ENCODE results near the gene GRIN2A. TPM values are rescaled to one million over a fixed set of nuclear protein-coding genes. Genes with fewer than 3 reads are reported as not detected.

Gene GRIN2A
- total RNA-seq, 1 donor from 2014 or later = 4.1 TPM

GRCh38 chr16:10107081-10107480 lies 75.1 kb downstream of the GRIN2A start:
- intact Hi-C loops (cut with DNase I) = no loop called here
- DNase-seq (no peak), ATAC-seq (ENCODE audit: poor library complexity) (no peak)

DNA sequence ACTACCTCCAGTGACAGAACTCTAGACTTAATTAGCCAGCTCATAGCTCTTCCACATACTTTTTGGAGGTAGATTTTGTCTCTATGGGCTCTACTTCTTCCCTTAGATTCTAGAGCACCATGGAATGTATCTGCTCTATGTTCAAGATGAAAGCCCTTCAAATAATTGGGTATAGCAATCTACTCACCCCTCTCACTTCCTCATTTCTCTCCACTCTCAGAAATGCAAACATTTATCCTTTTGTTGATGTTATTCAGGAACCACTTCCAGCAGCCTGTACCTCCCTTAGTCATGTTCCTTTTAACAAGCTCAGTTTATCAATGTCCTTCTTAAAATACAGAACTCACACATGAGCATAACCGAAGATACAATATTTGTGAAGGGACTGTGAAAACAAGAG lies 78.5 kb downstream of the GRIN2A start:
- DNase-seq = no peak
- no peak for ATAC-seq (ENCODE audit: poor library complexity)
- intact Hi-C loops (cut with DNase I) = no loop called here

- no peak for ATAC-seq (ENCODE audit: poor library complexity)
- intact Hi-C loops (cut with DNase I) = no loop called here
- DNase-seq = no peak
These were observed 79.1 kb downstream of the GRIN2A start for GRCh38 chr16:10103118-10103517.

GRCh38 chr16:10100829-10101228 lies 81.4 kb downstream of the GRIN2A start:
- intact Hi-C loops (cut with DNase I) = no loop called here
- DNase-seq (no peak), ATAC-seq (ENCODE audit: poor library complexity) (no peak)

DNA sequence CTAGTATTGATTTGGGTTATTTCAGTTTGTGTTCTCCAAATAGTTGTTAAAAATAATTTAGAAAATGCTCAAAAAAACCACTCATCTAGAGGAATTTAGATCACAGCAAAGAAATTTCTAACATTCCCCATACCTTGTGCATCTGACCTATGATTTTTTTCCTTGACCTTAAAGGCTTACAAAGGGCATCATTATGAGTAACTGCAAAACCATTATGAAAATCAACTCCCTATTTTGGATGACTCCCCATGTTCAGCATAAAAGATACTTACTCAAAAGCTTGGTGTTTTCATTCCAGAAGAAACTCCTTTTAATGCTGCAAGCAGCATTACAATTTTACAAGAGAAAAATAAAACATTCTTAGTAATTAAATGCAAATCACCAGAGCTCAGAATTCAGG lies 83.2 kb downstream of the GRIN2A start:
- no peak for DNase-seq
- intact Hi-C loops (cut with DNase I) = no loop called here
- no peak for ATAC-seq (ENCODE audit: poor library complexity)

- intact Hi-C loops (cut with DNase I) = no loop called here
- DNase-seq (no peak), ATAC-seq (ENCODE audit: poor library complexity) (no peak)
These were observed 85.0 kb downstream of the GRIN2A start for GRCh38 chr16:10097271-10097670.

DNA sequence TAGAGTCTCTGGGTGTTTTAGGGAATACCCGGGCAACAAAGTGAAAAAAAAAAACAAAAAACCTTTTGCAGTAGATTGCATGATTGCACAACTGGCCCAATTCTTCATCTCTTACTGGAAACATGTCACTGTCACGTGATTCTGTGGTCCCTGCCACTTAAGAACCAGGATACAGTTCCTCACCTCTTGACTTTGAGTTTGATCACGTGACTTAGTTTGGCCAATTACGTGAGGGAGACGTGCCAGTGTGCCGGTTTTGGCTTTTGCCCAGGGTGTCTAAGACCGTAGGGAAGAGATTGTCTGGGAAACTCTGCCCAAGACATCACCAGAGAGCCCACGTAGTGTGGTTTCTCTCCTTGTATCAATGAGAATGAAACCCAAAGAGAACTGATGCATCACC lies 88.7 kb downstream of the GRIN2A start:
- ATAC-seq (ENCODE audit: poor library complexity) (no peak), DNase-seq (no peak)
- intact Hi-C loops (cut with DNase I) = no loop called here

GRCh38 chr16:10090816-10091215 lies 91.4 kb downstream of the GRIN2A start:
- DNase-seq (no peak), ATAC-seq (ENCODE audit: poor library complexity) (no peak)
- intact Hi-C loops (cut with DNase I) = no loop called here

DNA sequence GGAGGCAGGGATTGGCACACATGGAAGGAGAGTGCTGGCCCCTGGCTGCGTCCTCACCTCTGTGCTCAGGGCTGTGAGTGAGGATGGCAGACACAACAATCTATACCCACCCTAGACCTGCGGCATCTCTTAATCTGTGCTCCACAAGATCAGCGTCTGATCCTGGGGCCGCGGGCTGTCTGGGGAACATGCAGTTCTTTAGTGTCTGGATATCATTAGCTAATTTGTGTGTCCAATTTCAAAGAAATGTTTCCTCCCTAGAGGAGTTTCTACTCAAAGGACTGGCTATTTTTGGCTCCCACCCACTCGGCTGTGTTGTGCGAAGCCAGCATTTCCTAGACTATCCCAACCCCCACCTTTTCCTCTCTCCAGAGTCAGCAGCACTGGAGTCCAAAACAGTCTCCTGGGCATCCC lies 93.8 kb downstream of the GRIN2A start:
- ATAC-seq (ENCODE audit: poor library complexity) = peak; percentile 41
- intact Hi-C loops (cut with DNase I) = no loop called here
- DNase-seq = no peak

DNA sequence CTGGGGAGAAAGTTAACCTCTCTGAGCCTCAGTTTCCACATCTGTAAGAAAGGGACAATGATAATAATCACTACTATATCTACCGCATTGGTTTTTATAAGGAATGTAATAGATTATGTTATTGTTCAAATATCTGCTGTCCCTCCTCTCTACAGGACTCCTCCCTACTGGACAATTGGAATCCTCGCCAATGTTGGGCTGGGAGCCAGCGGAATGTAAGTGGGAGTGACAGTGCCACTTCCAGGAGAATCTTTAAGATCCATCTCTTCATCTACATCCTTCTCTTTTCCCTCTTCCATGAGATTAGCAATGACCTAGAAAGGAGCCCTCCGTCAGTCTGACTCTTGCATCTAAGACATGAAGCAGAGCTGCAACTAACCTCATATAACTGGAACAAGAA lies 95.1 kb downstream of the GRIN2A start:
- intact Hi-C loops (cut with DNase I) = no loop called here
- DNase-seq = no peak
- ATAC-seq (ENCODE audit: poor library complexity) = no peak

GRCh38 chr16:10086620-10087019 lies 95.6 kb downstream of the GRIN2A start:
- no peak for DNase-seq
- ATAC-seq (ENCODE audit: poor library complexity) = peak; percentile 91
- intact Hi-C loops (cut with DNase I) = no loop called here

GRCh38 chr16:10085078-10085798 lies 97.0 kb downstream of the GRIN2A start:
- intact Hi-C loops (cut with DNase I) = no loop called here
- ATAC-seq (ENCODE audit: poor library complexity) = no peak

DNA sequence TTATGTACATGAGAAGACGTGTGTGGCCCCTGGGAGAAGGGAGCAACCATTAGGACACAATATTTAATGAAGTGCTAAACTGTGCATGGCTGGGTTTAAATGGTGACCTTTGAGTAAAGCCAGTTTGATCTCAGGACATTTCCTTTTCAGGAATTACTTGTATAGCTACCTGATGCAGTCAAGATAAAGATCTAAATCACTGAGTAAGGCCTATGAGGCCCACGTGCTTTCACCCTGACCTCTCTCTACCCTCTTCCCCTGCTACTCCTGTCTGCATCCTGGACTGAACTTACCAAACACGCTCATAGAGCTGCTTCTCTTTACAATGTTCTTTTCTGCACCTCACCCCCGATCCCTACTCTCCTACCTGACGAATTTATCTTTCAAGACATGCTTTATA lies 98.9 kb downstream of the GRIN2A start:
- intact Hi-C loops (cut with DNase I) = no loop called here

More at GRCh38 chr16:10085078-10085798, 97.0 kb downstream of the GRIN2A start:
- DNase-seq = no peak

DNA sequence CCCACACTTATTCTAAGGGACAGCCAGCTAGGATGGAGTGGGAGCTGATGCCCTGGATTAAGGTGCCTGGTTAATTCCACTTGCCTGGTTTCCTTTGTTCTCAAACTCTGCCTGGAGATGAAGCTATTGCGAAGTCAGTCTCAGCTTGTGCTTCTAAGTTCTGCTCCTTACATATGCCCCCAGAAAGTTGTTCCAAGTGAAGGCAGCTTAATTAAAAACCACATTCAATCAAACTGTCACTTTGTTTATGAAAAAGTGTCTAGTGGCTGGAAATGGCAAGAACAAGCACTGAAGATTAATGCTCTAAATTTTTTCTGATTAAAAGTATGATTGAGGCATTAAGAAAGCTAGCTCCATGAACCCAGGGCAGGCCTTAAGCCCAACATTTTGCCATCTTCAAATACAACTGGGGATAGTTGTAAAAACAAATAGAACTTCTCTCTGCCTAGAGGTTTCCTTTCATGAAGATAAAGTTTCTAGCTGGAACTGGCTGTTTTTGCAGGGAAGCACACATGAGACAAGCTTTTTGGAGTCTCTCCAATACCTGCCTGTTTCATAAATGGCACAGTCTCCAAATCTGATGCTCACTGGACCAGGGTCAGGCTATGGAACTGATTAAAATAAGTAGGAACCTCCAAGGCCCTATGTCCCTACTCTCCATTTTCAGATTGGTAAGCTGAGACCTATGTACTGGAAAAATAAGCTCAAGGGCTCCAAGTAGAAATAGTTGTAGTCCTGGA lies 100.9 kb downstream of the GRIN2A start:
- intact Hi-C loops (cut with DNase I) = no loop called here
- ATAC-seq (ENCODE audit: poor library complexity) (no peak), DNase-seq (no peak)

More for the DNA sequence above, 98.9 kb downstream of the GRIN2A start:
- no peak for ATAC-seq (ENCODE audit: poor library complexity)
- no peak for DNase-seq

DNA sequence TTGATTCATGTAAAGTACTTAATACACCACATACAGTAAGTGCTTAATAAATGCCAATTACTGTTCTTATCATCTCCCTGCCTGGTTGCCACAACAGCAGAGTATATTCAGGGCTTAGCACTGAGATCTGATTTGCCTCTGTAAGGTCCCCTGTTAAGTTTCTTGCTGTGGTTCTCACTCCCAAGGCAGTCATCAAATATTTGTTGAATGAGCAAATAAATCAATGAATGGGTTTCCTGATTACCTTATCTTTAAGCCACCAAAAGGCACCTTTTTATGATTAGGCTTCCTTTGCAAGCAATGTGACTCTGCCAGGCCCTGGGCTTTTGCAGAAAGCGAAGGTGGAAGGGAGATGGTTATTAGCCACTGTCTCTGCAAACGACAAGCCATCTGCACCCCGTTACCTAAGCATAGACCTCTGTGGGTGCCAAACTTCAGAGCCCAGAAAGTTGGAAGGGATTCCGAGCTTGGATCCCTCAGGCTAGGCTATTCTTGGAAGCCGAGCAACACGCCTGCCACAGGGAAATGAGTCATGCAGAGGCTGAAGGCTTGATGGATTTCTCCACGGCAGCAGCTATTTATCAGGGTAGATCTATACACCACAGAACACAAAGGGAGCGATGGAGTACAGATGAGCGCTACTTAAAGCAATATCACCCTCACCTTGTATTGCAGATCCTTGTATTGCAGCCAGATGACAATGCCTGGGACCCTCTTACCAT lies 102.0 kb downstream of the GRIN2A start:
- DNase-seq (peak; percentile 64), ATAC-seq (ENCODE audit: poor library complexity) (peak; percentile 90)
- intact Hi-C loops (cut with DNase I) = no loop called here

- intact Hi-C loops (cut with DNase I) = no loop called here
These were observed 103.7 kb downstream of the GRIN2A start for GRCh38 chr16:10078541-10078949.

GRCh38 chr16:10077861-10078260 lies 104.4 kb downstream of the GRIN2A start:
- no peak for DNase-seq
- no peak for ATAC-seq (ENCODE audit: poor library complexity)
- intact Hi-C loops (cut with DNase I) = no loop called here

More at GRCh38 chr16:10078541-10078949, 103.7 kb downstream of the GRIN2A start:
- ATAC-seq (ENCODE audit: poor library complexity) = no peak
- DNase-seq = no peak

DNA sequence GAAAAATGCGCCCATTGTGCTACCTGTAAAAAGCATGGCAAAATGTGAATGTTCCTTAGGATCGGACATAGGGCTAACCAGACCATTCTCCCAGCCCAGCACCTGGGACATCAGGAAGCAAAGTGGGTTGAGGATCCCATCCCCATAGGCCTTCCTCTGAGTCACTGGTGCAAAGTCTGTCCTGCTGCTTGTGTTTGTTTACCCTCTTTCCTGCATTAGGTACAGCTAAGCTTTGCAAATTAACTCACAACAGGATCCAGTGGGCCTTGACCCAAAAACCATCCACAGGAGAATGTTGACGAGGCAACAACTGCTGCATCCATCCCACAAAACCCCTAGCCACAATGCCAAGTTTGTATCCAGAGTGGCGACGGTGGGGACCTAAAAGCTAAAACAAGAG lies 106.2 kb downstream of the GRIN2A start:
- intact Hi-C loops (cut with DNase I) = no loop called here
- DNase-seq = no peak
- ATAC-seq (ENCODE audit: poor library complexity) = no peak

DNA sequence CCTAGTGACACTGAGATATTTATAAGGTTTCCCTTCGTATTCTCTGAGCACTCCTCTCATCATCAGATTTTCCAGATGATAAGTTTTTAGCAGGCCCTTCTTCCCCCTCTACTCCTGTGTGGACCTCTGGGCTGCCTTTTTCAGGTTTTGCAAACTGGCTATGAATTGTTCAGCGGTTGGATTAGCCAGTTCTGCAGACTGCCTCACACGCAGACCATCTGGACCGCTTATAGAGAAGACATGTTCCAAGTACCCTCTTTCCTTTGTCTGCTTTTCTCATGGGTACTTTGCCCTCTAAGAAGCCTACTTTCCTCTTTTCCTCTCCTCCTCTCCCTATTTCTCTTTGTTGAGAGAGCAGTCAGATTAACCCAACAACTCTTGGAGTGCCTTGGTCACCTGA lies 111.6 kb downstream of the GRIN2A start:
- intact Hi-C loops (cut with DNase I) = no loop called here
- ATAC-seq (ENCODE audit: poor library complexity) (no peak), DNase-seq (no peak)

DNA sequence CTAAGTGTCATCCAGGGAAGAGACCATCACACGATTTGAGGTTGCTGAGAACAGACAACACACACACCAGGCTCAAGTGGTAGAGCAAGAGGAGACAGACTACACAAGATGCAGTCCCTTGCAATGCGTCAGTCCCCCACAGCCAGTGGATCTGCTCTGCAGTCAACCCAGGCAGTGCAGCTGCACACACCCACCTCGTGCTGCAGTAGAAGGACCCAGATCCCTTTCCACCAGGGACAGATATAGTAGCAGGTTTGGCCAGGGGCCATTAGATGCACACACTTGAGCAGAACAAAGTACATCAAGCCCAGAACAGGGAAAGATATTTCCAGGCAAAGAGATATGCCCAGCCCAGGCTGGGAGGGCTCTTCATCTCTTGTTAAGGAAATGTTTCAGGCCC lies 112.9 kb downstream of the GRIN2A start:
- DNase-seq (peak; percentile 67), ATAC-seq (ENCODE audit: poor library complexity) (peak; percentile 98)
- intact Hi-C loops (cut with DNase I) = no loop called here

All from Right ventricle myocardium superior (tissue), 1 donor.